ENCODE results near the gene GSDME.

The GSDME gene

GRCh38 chr7:24718977-24719491 is 38.2 kb downstream of the GSDME start:
- no peak for DNase-seq

- DNase-seq, result no peak
Measured at GRCh38 chr7:24718431-24718831, 38.8 kb downstream of the GSDME start.

- no peak for DNase-seq
Measured at GRCh38 chr7:24717694-24718320, 39.5 kb downstream of the GSDME start.

- DNase-seq, result no peak
Measured at GRCh38 chr7:24717247-24717622, 40.0 kb downstream of the GSDME start.

GRCh38 chr7:24716480-24717246 is 40.6 kb downstream of the GSDME start:
- no peak for DNase-seq

GRCh38 chr7:24715661-24716479 is 41.4 kb downstream of the GSDME start:
- DNase-seq, result peak; percentile 71

- DNase-seq, result no peak
Measured at GRCh38 chr7:24715171-24715570, 42.1 kb downstream of the GSDME start.

- DNase-seq, result no peak
Measured at GRCh38 chr7:24714676-24715010, 42.6 kb downstream of the GSDME start.

- no peak for DNase-seq
Measured at GRCh38 chr7:24713850-24714675, 43.2 kb downstream of the GSDME start.

- DNase-seq, result no peak
Measured at GRCh38 chr7:24713039-24713793, 44.0 kb downstream of the GSDME start.

GRCh38 chr7:24709585-24710360 is 47.5 kb downstream of the GSDME start:
- no peak for DNase-seq

GRCh38 chr7:24709051-24709450 is 48.2 kb downstream of the GSDME start:
- no peak for DNase-seq

- DNase-seq, result no peak
Measured at GRCh38 chr7:24707988-24708615, 49.2 kb downstream of the GSDME start.

GRCh38 chr7:24706211-24707170 is 50.8 kb downstream of the GSDME start:
- DNase-seq, result no peak

- DNase-seq, result no peak
Measured at GRCh38 chr7:24705461-24705954, 51.8 kb downstream of the GSDME start.

GRCh38 chr7:24704311-24704710 is 53.0 kb downstream of the GSDME start:
- no peak for DNase-seq

- no peak for DNase-seq
Measured at GRCh38 chr7:24703296-24703695, 54.0 kb downstream of the GSDME start.

GRCh38 chr7:24702755-24703154 is 54.5 kb downstream of the GSDME start:
- DNase-seq, result no peak

Data from hematopoietic multipotent progenitor cell treated with erythropoietin and hydrocortisone succinate and interleukin-3 and kit ligand, for 6 days (in vitro differentiated cells).